ENCODE data around the gene ARPC5L. TPM values are rescaled to one million over a fixed set of nuclear protein-coding genes. Genes with fewer than 3 reads are reported as not detected.

The ARPC5L gene
- total and polyA plus RNA-seq, 2 of the 13 experiments (the other 11 are each of a cell fraction or from before 2014, with no cell fraction given) = 29.9 to 33.8 TPM

- TF ChIP-seq SRF (IDR thresholded peaks at IDR 0.05; ENCODE audit: low read depth, low read length) = no peak
- TF ChIP-seq TFE3 (CRISPR knock-in tag; IDR thresholded peaks at IDR 0.05) = no peak
- no peak for TF ChIP-seq PITX1 (CRISPR knock-in tag; IDR thresholded peaks at IDR 0.05)
- TF ChIP-seq ZIK1 (CRISPR knock-in tag; IDR thresholded peaks at IDR 0.05; ENCODE audit: borderline replicate concordance, low read depth) = no peak
- no peak for TF ChIP-seq KMT2B (CRISPR knock-in tag; IDR thresholded peaks at IDR 0.05)
- no peak for TF ChIP-seq CHCHD3 (CRISPR knock-in tag; IDR thresholded peaks at IDR 0.05)
- no peak for TF ChIP-seq ARNT2 (CRISPR knock-in tag; IDR thresholded peaks at IDR 0.05; ENCODE audit: low read depth)
- no peak for TF ChIP-seq CREBL2 (CRISPR knock-in tag; IDR thresholded peaks at IDR 0.05; ENCODE audit: borderline replicate concordance)
- no peak for TF ChIP-seq ZNF143 (CRISPR knock-in tag; IDR thresholded peaks at IDR 0.05)
- TF ChIP-seq FOXA3 (CRISPR knock-in tag; IDR thresholded peaks at IDR 0.05) = no peak
- no peak for TF ChIP-seq ZHX2 (IDR thresholded peaks at IDR 0.05; ENCODE audit: low read depth)
- no peak for TF ChIP-seq ZHX2 (CRISPR knock-in tag; IDR thresholded peaks at IDR 0.05; ENCODE audit: borderline replicate concordance)
- no peaks in the 10 kb centered on the region for H3K9me3 ChIP-seq (ENCODE audit: low read length)
- H3K27ac ChIP-seq (ENCODE audit: extremely low read length, insufficient read depth, low read length) = no peak overlapping the region
- H3K4me1 ChIP-seq (ENCODE audit: insufficient read depth, low read length) = no peaks in the 10 kb centered on the region
- in situ Hi-C loops (cut with HindIII; ENCODE audit: extremely low pct_ligation_motif_present, low pct_unique_long_range_greater_than_20kb) = no loop called here
- H3K4me3 ChIP-seq (replicated peaks in 1 of 3; ENCODE audit: insufficient read depth in 1 of 3, low read depth in 2 of 3, low read length in 3 of 3) = no peak overlapping the region
- FAIRE-seq (no peak), DNase-seq (ENCODE audit: low spot score) (no peak), ATAC-seq (no peak)
- 98% methylated on average over 1 of the region's 1 CpG for WGBS (ENCODE audit: low lambda C conversion rate)
- H3K4me2 ChIP-seq (ENCODE audit: low read depth, low read length) = no peak overlapping the region
- POLR2A ChIA-PET = no interaction called here
- no peak overlapping the region for H3K9ac ChIP-seq (ENCODE audit: insufficient read depth, low read depth, low read length)
- H3K36me3 ChIP-seq (replicated peaks in 1 of 2; ENCODE audit: control insufficient read depth in 1 of 2, insufficient read depth in 2 of 2, low read length in 2 of 2) = peaks cover 3 to 19% of the 10 kb centered on the region in 2 experiments; a peak in 4 of 5 replicates
- no peaks in the 10 kb centered on the region for H3K27me3 ChIP-seq (ENCODE audit: control insufficient read depth in 1 of 2, insufficient read depth in 2 of 2, low read length in 2 of 2)
- no peak overlapping the region for H2AFZ ChIP-seq (ENCODE audit: low read length)
- CTCF ChIA-PET (ENCODE audit: low intra/inter-chr PET ratio, low total read pairs) = no interaction called here
- H3K79me2 ChIP-seq (ENCODE audit: insufficient read depth, low read length) = no peaks in the 10 kb centered on the region
- intact Hi-C loops (cut with micrococcal nuclease; ENCODE audit: unreplicated experiment) = no loop called here
- no peaks in the 10 kb centered on the region for H4K20me1 ChIP-seq (ENCODE audit: insufficient read depth, low read length)
- BruUV-seq (replicated peaks) = no TSS peak
Measured at GRCh38 chr9:124906966-124907365, 45.0 kb downstream of the ARPC5L start.
